CD14-positive monocyte (primary cell): ENCODE results near the gene NOP14. TPM values are rescaled to one million over a fixed set of nuclear protein-coding genes. Genes with fewer than 3 reads are reported as not detected.

Experiments
- DNase-seq, 3 donors: peaks; one replicate each; pipeline ENCODE4 v3.0.0-alpha.2; 2011 to 2022
- H2AFZ ChIP-seq: 2 replicates; pipeline ENCODE4 v1.6.0; 2012; ENCODE audit warnings: mild to moderate bottlenecking, low read depth, low read length, inconsistent platforms; ENCODE audit not compliant: insufficient read depth, poor library complexity, severe bottlenecking
- H3K27ac ChIP-seq, 2 donors: 1 replicate in 1 of 2; 2 replicates in 1 of 2; pipeline ENCODE4 v1.5.1; 2012 to 2013; ENCODE audit warnings: low read length in 2 of 2, control low read depth in 1 of 2, inconsistent platforms in 1 of 2, low read depth in 1 of 2, mild to moderate bottlenecking in 1 of 2
- H3K27me3 ChIP-seq, 2 donors: one replicate each; pipeline versions ENCODE4 v1.6.0 to v1.6.1; 2011 to 2013; ENCODE audit warnings: low read length in 2 of 2; ENCODE audit not compliant: control insufficient read depth in 2 of 2, insufficient read depth in 2 of 2
- H3K36me3 ChIP-seq, 2 donors: replicated peaks in 1 of 2; 1 replicate in 1 of 2; 2 replicates in 1 of 2; pipeline versions ENCODE4 v1.5.1 to v1.6.1; 2012 to 2013; ENCODE audit warnings: low read length in 2 of 2, control low read depth in 1 of 2, inconsistent platforms in 1 of 2, mild to moderate bottlenecking in 1 of 2; ENCODE audit not compliant: insufficient read depth in 2 of 2, control insufficient read depth in 1 of 2
- H3K4me1 ChIP-seq, 2 donors: 1 replicate in 1 of 2; 2 replicates in 1 of 2; pipeline versions ENCODE4 v1.5.1 to v1.6.1; 2012 to 2013; ENCODE audit warnings: low read length in 2 of 2, control low read depth in 1 of 2, inconsistent platforms in 1 of 2, mild to moderate bottlenecking in 1 of 2, moderate library complexity in 1 of 2; ENCODE audit not compliant: insufficient read depth in 2 of 2, control insufficient read depth in 1 of 2
- H3K4me2 ChIP-seq: replicated peaks from 2 replicates; pipeline ENCODE3; 2012; ENCODE audit warnings: low read length, moderate library complexity, mild to moderate bottlenecking; ENCODE audit not compliant: poor library complexity, severe bottlenecking; ENCODE audit errors: extremely low read depth
- H3K4me3 ChIP-seq, 3 experiments: fragments of 200-600 bp in 1 of 3; sonication (generic) in 1 of 3; replicated peaks in 1 of 3; 1 replicate in 2 of 3; 2 replicates in 1 of 3; pipeline ENCODE4 v1.5.1; 2011 to 2013; ENCODE audit warnings: low read length in 3 of 3, mild to moderate bottlenecking in 3 of 3, control low read depth in 2 of 3, low read depth in 2 of 3, inconsistent platforms in 1 of 3, moderate library complexity in 1 of 3
- H3K79me2 ChIP-seq: 2 replicates; pipeline ENCODE4 v1.6.0; 2012; ENCODE audit warnings: mild to moderate bottlenecking, control low read depth, inconsistent platforms, low read length, moderate library complexity; ENCODE audit not compliant: insufficient read depth
- H3K9ac ChIP-seq: 2 replicates; pipeline ENCODE4 v1.6.0; 2017; ENCODE audit warnings: low read length, mild to moderate bottlenecking; ENCODE audit not compliant: insufficient read depth, poor library complexity, severe bottlenecking
- H3K9me3 ChIP-seq, 2 donors: replicated peaks in 1 of 2; 1 replicate in 1 of 2; 2 replicates in 1 of 2; pipeline versions ENCODE4 v1.5.1 to v1.6.1; 2012 to 2013; ENCODE audit warnings: low read length in 2 of 2, control low read depth in 1 of 2; ENCODE audit not compliant: control insufficient read depth in 1 of 2, insufficient read depth in 1 of 2
- H4K20me1 ChIP-seq: 2 replicates; pipeline ENCODE4 v1.6.0; 2012; ENCODE audit warnings: mild to moderate bottlenecking, low read length, control low read depth, moderate library complexity; ENCODE audit not compliant: insufficient read depth
- H3K27ac Mint-ChIP-seq, 7 donors: one replicate each; pipeline ENCODE4 v1.8.0; 2020; ENCODE audit warnings: mild to moderate bottlenecking in 7 of 7, mixed read lengths in 7 of 7, moderate library complexity in 6 of 7, inconsistent platforms in 2 of 7
- H3K27me3 Mint-ChIP-seq, 3 donors: one replicate each; pipeline ENCODE4 v1.8.0; 2021 to 2022; ENCODE audit warnings: low read depth in 3 of 3, mild to moderate bottlenecking in 3 of 3, mixed read lengths in 3 of 3, moderate library complexity in 3 of 3, inconsistent platforms in 1 of 3
- H3K36me3 Mint-ChIP-seq, 2 donors: one replicate each; pipeline ENCODE4 v1.8.0; 2020; ENCODE audit warnings: mixed read lengths in 2 of 2, inconsistent platforms in 1 of 2, mild to moderate bottlenecking in 1 of 2
- H3K4me1 Mint-ChIP-seq: one replicate; pipeline ENCODE4 v1.8.0; 2020; ENCODE audit warnings: mild to moderate bottlenecking, mixed read lengths
- H3K4me3 Mint-ChIP-seq, 2 donors: one replicate each; pipeline ENCODE4 v1.8.0; 2020; ENCODE audit warnings: mild to moderate bottlenecking in 2 of 2, mixed read lengths in 2 of 2, moderate library complexity in 1 of 2
- H3K9me3 Mint-ChIP-seq, 7 donors: one replicate each; pipeline ENCODE4 v1.8.0; 2020 to 2022; ENCODE audit warnings: mixed read lengths in 7 of 7, mild to moderate bottlenecking in 6 of 7, moderate library complexity in 6 of 7, inconsistent platforms in 2 of 7
- CTCF ChIP-seq: fragments of 200-600 bp; IDR thresholded peaks from one replicate; pipeline ENCODE4 v1.8.0; 2022; ENCODE audit warnings: antibody characterized with exemption, mild to moderate bottlenecking
- WGBS: methylation state at CpG from one replicate; pipeline ENCODE4 v1.1.5; 2013; ENCODE audit warnings: missing lambda C conversion rate; ENCODE audit not compliant: insufficient coverage; 5-methylcytosine and 5-hydroxymethylcytosine counted together
- intact Hi-C, 2 donors: fragments of 100-400 bp; cut with micrococcal nuclease; formaldehyde crosslinking; loops; one replicate each; pipeline versions ENCODE4 v1.15.0 to v1.15.1; 2023
- polyA plus RNA-seq, 3 donors: library from polyadenylated mRNA; depleted of rRNA in 1 of 3; unstranded in 2 of 3; stranded (reverse) in 1 of 3; fragments of 300-500 nt in 2 of 3; fragments of >200 nt in 1 of 3; fragmentation: Illumina TruSeq in 2 of 3; gene quantifications; 1 replicate in 2 of 3; 2 replicates in 1 of 3; pipeline ENCODE4 v1.2.3, GENCODE V29; 2012 to 2021

Gene NOP14
- polyA plus RNA-seq, 3 donors, result 3.9 to 6.2 (median 4.3) TPM

DNA sequence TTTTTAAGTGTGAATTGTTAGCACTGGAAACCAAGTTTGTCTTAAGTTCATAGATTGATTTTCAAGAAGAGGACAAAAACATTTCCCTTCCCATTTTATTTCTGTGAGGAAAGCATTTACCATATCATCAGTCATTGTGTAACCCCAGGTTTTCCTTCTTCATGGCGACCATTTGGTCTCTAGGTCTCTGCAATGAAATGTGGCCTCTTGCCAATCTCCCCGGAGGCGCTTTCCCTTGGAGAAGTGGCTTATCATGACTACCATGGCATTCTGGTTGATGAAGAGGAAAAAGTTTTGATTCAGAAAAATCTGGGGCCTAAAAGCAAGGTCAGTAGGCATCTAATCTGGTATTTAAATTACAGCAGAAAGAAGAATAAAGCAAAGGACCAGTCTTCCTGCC is 65.2 kb downstream of the NOP14 start:
- H3K36me3 Mint-ChIP-seq, result peaks cover 81 to 96% of the 10 kb centered on the region in 2 donors
- intact Hi-C loops, result no loop called here
- Histone ChIP-seq H4K20me1 (peaks cover 3% of the 10 kb centered on the region), H3K4me3 (no peak overlapping the region), H3K9ac (no peak overlapping the region), H3K4me1 (no peaks in the 10 kb centered on the region), H3K79me2 (no peaks in the 10 kb centered on the region), H3K9me3 (no peaks in the 10 kb centered on the region), H3K4me2 (no peak overlapping the region), H3K27ac (no peak overlapping the region), H3K27me3 (no peaks in the 10 kb centered on the region), H2AFZ (no peak overlapping the region), H3K36me3 (peaks cover 84 to 97% of the 10 kb centered on the region in 2 donors)
- no peak for TF ChIP-seq CTCF
- DNase-seq, result no peak
- peak overlapping the region in 2 of 7 donors; percentile 13 to 37 for H3K27ac Mint-ChIP-seq
- no peaks in the 10 kb centered on the region for H3K27me3 Mint-ChIP-seq
- WGBS, result 71% methylated on average over 2 of the region's 3 CpGs
- no peaks in the 10 kb centered on the region for H3K4me1 Mint-ChIP-seq
- H3K4me3 Mint-ChIP-seq, result no peak overlapping the region
- no peaks in the 10 kb centered on the region for H3K9me3 Mint-ChIP-seq

DNA sequence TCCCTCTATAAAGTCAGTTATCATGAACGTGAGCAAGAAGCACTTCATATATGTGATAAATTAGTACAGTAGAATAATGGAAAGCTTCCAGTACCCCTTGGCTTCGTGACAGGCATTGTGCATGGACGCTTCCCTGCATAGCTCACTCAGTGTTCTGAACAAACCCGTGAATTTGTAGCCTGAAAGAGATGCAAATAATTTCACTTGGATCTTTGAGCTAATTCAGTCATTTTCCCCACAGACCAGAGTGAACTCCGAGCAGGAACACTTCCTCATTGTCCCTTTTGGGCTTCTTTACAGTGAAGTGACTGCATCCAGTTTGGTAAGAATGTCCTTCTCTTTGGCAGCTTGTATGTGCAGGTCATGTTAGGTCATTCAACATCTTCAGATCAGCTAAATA is 69.4 kb downstream of the NOP14 start:
- H3K27ac Mint-ChIP-seq, result peak overlapping the region in 1 of 7 donors; percentile 32
- H3K9me3 Mint-ChIP-seq, result no peaks in the 10 kb centered on the region
- peaks cover 4% of the 10 kb centered on the region in 2 donors for H3K4me1 ChIP-seq
- H3K9me3 ChIP-seq, result no peaks in the 10 kb centered on the region
- H3K4me3 ChIP-seq, result no peak overlapping the region
- peaks cover 5% of the 10 kb centered on the region for H3K4me1 Mint-ChIP-seq
- H3K36me3 ChIP-seq, result peaks cover 57 to 91% of the 10 kb centered on the region in 2 donors
- H3K27me3 Mint-ChIP-seq, result peaks cover 0 to 1% (median 0%) of the 10 kb centered on the region in 3 donors
- peaks cover 55 to 72% of the 10 kb centered on the region in 2 donors for H3K36me3 Mint-ChIP-seq
- H3K79me2 ChIP-seq, result peaks cover 10% of the 10 kb centered on the region
- peaks cover 40% of the 10 kb centered on the region for H4K20me1 ChIP-seq
- TF ChIP-seq CTCF, result no peak
- no peak overlapping the region for H3K27ac ChIP-seq
- intact Hi-C loops, result no loop called here
- H3K4me3 Mint-ChIP-seq, result no peak overlapping the region
- H3K27me3 ChIP-seq, result no peaks in the 10 kb centered on the region
- H2AFZ ChIP-seq, result no peak overlapping the region
- WGBS, result 95% methylated on average over 4 of the region's 5 CpGs
- no peak overlapping the region for H3K9ac ChIP-seq
- H3K4me2 ChIP-seq, result no peak overlapping the region
- DNase-seq, result no peak
